T-helper 1 cell treated with Interleukin-12 subunit alpha and Interleukin-12 subunit beta and Interleukin-4 antibody, amounts not matched to agents 30 ng/mL and 1 ng/mL, for 36 hours (primary cell): Measurements from ENCODE around the gene MICALL1. TPM values are rescaled to one million over a fixed set of nuclear protein-coding genes. Genes with fewer than 3 reads are reported as not detected.

ENCODE experiments used
- intact Hi-C: fragments of 100-400 bp; cut with micrococcal nuclease; formaldehyde crosslinking; loops from one replicate; pipeline ENCODE4 v1.15.1; 2024
- total RNA-seq: library from RNA; stranded (reverse); gene quantifications from 2 replicates; pipeline ENCODE4 v1.2.3, GENCODE V29; 2022

Gene MICALL1
- total RNA-seq, 1 donor from 2014 or later: 37.3 TPM

DNA sequence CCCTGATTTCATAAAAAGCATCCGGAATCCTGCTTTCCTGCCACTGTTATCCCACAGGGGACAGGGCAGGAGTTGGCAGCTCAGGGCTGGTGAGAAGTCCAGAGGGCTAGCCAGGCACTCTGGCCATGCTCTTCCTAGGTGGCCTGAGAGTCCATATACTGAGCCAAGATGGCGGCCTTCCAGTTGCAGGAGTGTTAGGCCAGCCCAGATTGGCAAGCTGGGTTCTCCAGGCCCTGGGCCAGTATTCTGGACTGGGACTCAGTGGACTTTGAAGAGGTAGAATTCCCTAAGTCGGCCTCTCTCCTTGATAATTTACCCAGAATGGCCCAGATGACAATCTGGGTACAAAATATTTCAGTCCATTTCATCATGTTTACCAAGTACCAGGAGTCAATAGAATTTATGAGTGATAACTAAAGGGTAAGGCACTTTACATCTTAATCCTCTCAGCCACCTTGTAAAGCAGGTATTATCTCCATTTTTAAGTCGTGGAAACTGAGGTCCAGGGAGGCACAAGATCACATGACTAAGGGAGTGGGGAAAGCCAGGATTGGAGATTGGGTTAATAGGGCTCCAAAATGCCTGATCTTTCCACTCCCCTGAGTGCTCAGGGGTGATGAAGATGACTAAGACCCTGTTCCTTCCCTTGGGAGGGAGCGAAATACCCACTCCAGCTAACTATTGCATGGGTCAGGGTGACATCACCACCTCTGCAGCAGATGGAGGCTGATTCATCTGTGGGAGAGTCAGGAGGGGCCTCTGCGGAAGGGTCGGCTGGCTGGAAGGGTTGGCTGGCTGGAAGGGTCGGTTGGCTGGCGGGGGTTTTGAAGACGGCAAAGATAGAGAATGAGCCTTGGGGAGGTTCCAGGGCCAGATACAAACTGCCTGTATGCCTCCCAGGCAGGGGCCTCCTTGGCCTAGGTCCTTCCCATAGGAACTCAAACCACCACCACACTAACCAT lies 1.2 kb upstream of the MICALL1 start:
- intact Hi-C loops: no loop called here

DNA sequence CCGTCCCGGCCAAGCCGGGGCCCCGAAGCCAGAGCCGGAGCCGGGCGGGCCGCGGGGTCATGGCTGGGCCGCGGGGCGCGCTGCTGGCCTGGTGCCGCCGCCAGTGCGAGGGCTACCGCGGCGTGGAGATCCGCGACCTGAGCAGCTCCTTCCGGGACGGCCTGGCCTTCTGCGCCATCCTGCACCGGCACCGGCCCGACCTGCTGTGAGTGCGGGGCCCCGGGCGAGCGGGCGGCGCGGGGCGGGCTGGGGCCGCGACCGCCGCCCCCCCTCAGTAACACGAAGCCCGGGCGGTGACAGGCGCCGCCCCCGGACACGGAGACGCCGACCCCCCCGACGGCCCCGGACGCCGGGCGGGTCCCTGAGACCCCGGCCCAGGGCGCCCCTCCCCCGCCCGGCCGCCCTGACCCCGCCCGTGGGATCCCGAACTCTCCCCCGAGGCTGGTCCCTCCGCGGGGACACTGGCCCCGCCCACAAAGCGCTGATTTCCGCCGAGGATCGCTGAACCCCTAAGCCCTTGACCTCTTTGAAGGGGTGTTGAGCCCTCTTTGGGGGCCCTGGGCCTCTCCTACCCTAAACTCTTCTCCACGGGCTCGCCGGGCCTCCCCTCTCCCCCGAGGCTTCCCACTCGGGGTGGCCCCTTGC lies 389 bp downstream of the MICALL1 start:
- intact Hi-C loops: loop anchor here (1.0 kb wide), 2 partner anchors 10 to 28 kb away; no protein-coding TSS in a partner anchor

DNA sequence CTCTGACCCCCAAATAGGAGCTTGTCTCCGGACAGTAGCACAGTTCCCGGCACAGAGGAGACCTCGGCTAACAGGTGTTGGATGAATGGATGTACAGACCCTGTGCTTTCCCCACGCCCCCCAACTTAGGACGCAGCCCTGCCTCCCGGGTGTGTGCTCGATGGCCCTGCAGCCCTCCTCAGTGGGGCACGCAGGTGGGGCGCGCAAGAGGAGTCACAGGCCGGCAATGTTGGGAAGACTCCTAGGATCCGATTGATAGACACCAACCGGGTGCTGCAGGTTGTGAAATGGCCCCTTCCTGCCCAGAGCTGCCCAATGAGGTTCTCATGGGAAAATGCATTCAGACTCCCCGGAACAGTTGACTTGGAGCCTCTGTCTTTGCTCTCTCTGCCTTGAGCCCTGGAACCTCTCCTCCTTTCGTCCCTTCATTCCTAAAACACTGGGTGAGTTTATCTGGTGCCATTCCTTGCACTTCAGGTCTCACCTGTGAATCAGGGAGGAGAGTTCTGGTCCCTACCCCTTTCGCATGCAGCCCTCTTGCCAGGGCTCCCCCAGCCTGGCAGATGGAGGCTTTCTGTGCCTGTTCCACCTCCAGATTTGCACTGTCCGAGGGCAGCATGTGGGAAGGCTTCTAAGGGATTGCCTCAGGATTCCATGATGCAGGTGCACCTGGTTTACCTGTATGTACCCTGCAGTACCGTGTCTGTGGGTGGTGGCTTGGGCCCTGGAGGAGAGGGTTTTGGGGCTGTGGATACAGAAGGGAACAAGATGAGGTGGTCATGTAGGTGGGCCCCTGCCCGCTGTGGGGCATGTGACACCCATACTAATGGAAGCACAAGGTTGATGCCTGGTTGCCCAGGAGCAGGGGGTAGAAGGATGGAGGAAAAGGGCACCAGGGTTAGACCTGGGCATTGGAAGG lies 1.2 kb downstream of the MICALL1 start:
- intact Hi-C loops: no loop called here

DNA sequence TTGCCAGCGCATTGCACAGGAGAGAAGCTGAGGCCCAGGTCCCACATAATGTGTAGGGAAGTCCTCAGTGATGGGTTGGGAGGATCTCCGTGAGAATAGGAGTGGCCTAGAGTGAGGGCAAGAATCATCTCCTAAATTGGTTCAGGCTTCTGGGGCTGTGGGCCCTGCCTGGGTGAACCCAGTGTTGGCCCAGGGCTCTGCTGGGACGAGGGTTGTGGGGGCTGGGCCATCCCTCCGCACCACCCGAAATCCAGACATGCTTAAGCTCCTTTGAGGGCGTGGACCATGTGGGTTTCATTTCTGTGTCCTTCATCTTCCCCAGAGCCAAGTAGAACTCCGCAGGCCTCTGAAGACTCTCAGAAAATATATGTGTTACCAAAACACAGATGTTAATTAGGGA lies 3.7 kb downstream of the MICALL1 start:
- intact Hi-C loops: no loop called here

DNA sequence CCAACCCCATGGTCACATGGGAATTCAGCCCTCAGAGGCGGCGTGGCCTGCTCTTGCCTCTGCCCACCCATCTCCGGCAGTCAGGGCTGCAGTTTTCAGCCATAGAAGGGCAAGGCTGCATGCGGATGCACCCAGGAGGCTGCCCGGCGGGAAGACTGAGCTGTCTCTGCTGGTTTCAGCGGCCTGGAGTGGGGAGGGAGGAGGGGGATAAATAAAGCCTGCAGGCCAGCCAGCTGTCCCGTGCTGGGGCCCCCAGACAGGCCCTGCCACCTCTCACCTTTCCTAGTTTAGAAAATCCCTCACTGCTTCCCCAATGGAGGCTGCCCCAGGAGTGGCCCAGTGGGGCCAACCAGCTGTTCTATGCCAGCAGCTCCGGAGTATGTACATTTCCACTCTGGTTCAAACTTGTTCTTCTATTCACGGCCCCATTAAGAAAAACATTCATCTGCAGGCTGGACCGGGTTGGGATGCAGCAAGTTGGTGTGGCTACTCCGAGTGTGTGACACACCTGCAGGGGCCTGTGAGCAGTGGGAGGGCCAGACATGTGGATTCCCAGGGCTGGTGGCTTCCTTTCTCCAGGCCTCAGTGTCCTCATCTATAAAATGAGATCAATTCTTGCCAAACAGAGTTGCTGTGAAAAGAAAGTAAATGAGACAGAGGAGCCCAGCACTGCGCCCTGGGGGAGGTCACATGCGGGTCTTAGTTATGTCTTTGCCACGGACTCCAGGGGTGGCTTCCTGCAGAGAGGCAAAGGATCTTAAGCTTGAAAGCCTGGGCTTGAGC lies 5.0 kb downstream of the MICALL1 start:
- intact Hi-C loops: no loop called here

DNA sequence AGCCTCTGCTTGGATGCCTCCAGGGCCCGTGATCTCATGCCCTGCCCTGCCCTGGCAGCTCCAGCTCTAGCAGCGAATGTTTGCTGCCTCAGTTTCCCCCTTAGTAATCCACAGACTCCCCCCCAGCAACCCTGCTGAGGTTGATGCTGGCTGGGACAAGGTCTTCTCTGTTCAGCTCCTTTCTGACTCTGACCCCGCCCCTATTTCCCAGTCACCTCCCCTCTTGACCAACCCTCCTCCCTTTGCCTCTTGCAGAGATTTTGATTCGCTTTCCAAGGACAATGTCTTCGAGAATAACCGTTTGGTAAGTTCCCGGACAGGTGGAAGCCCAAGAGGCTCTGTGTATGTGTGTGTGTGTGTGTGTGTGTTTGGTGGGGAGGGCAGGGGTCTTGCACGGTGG lies 5.6 kb downstream of the MICALL1 start:
- intact Hi-C loops: no loop called here

DNA sequence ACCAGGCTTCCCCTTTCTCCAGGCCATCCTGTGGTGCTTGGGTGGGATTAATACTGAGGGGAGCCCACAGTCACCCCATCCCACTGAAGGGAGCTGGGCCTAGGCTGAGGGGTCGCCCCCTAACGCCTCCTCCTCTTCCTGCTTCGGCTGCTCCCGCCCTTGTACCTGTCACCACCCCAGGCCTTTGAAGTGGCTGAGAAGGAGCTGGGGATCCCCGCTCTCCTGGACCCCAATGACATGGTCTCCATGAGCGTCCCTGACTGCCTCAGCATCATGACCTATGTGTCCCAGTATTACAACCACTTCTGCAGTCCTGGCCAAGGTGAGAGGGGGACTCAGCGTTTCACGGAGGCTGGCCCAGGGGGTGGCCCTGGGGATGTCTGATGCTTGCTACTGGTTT lies 6.1 kb downstream of the MICALL1 start:
- intact Hi-C loops: no loop called here

DNA sequence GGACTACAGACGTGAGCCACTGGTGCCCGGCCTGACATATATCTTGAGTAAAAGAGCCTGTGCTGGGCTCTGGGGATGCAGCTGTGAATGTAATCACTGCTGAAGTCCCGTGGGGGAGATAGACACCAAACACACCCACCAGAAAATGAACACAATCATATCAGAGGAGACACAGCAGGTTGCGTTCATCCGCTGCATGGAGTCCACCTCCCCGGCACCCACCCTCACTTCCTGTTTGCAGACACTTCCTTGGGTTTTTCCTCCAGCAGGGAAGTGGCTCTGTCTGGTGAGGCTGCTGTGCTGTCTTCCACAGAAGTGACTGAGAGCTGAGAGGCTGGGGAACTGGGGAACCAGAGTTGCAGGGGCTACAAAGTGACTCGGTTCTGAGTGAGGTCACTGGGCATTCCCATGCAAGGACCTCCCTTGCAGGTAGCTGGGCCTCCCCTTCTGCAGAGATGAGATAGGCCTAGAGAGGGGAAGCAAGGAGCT lies 7.2 kb downstream of the MICALL1 start:
- intact Hi-C loops: no loop called here

DNA sequence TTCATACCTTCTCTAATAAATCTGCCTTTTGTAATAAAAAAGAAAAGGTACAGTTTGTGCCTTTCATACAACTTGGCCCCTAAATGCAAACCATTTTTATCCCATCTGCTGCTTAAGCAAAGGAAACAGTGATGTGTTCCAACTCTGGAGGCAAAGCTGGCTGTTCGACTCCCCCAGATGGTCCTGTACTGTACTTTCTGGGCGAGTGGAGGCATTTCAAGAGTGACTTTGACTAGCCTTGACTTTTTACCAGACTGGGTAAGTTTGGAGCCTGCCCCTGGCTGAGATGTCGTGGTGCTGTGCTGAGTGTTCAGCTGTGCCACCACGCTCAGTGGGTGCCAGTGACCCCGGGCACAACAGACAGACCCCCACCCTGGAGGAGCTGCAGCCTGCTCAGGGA lies 10.2 kb downstream of the MICALL1 start:
- intact Hi-C loops: no loop called here

DNA sequence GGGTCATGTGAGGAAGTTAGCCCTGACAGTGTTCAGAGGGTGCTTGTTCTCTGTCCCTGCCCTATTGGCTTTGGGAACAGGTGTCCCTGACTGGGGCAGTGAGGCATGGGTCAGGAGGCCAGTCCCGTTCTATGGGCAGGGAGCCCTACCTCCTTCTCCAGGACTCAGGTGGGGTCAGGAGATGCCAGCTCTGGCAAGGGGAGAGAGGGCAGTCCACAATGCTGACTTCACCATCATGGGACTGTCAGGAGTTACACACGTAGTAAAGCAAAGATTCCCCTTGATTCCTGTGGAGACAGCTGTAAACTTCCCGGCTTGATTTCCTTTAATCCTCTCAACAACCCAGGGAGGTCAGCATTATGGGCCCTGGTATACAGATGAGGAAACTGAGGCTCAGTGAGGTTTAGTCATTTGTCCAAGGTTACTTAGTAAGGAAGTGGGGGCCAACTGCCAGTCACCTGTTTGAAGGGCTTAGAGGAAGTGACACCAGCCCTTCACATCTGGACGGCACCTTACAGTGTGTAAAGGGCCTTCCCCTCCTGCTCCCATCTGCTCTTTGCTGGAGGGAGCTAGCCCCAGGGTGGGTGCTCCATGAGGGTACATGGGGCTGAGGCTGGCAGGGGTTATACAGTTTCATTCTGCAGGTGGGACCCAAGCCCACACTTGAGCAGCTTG lies 11.9 kb downstream of the MICALL1 start:
- intact Hi-C loops: no loop called here

DNA sequence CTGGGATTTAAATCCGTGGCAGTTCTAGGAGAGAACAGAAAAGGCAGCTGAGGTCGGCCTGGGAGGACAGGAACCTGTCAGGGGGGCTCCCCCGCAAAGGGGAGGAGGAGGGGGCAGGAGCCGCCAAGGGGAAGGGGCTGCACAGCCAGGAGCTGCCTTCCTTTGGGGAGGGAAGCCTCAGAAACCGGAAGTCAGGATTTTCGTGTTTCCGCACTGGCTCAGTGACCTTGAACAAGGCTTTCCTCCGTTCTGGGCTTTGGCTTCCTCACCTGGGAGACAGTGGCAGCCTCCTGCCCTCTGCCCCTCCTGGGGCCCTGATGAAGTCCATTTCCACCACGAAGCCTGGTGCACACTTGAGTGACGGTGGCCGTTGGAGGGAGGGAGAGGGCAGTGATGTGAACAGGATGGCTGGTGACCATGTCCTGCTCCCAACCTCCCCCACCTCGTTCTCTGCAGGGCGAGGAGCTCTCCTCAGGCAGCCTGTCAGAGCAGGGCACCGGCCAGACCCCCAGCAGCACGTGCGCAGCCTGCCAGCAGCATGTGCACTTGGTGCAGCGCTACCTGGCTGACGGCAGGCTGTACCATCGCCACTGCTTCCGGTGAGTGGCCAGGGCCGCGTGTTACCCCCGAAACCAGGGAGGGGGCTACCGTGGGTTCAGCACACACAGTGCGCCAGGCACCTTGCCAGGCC lies 12.6 kb downstream of the MICALL1 start:
- intact Hi-C loops: no loop called here

DNA sequence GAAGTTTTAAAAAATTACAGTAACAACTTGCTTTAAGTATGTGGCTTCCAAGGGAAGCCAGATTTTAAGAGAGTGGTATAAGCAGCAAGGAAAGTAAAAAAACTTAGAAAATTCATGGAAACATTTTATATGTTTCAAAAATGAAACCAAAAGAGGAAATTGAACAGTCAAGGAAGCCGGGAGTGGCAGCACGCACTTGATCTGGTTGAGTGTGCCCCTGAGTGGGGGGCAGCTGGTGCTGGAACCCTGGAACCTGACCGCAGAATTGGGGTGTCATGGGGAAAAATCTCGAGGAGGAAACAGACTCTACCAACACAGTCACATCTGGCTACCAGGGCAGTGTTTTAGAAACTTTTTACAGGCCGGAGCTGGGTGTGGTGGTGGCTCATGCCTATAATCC lies 14.0 kb downstream of the MICALL1 start:
- intact Hi-C loops: no loop called here

DNA sequence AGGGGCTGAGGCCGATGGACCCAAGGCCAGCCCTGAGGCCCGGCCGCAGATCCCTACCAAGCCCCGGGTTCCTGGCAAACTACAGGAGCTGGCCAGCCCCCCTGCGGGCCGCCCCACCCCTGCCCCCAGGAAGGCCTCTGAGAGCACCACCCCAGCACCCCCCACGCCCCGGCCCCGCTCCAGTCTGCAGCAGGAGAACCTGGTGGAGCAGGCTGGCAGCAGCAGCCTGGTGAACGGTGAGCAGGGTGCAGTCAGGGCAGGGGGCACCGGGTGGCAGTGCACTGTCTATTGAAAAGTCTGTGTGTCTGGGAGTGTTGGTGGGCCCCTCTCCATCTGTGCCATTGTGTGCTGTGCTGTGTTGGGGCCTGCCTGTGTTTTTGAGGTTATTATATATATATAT lies 16.1 kb downstream of the MICALL1 start:
- intact Hi-C loops: no loop called here

DNA sequence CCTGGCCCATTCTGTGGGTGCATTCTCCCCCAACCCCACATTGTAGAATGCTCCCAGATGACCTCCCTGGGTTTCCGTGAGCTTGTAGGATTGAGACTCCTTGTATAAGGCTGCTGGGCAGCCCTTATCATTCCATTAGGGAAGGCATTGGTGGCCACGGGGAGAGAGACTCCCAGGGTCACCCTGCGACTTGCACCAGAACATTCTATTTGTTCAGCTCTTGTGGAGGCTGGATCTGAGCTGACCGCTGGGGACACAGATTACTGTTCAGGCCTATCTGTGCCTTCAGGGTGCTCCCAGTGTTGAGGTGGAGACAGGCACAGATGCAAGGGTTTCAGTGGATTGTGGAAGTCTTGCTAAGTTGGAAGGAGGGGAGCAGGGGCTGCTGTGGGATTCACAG lies 17.8 kb downstream of the MICALL1 start:
- intact Hi-C loops: no loop called here

DNA sequence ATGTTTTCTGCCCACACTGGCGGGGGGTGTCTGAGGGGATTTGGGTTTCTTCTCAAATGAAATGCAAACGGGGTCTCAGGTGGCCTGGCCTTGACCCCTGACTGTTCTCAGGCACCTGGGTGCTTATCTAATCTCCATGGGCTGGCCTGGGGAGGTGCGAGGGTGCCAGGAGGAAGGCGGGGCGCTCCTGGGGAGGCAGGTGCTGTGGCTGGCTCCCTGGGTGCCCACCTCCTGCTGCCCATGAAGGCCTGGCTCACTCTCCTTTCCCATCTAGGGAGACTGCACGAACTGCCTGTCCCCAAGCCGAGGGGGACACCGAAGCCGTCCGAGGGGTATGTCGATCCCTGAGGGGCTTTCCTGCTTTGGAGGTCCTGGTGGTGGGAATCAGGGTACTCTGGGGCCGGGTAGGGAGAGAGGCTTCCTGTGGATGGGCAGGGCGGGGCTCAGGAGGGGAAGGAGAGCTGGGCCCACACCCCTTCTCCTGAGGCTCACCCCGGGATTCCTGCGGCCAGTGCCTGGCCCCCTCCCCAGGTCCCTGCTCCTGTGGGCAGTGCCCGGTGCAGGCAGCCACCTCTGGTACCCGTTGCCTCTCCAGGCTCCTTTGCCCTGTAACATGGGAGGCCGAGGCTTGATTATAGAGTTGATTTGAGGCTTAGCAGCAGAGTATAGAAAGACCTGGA lies 18.4 kb downstream of the MICALL1 start:
- intact Hi-C loops: no loop called here

DNA sequence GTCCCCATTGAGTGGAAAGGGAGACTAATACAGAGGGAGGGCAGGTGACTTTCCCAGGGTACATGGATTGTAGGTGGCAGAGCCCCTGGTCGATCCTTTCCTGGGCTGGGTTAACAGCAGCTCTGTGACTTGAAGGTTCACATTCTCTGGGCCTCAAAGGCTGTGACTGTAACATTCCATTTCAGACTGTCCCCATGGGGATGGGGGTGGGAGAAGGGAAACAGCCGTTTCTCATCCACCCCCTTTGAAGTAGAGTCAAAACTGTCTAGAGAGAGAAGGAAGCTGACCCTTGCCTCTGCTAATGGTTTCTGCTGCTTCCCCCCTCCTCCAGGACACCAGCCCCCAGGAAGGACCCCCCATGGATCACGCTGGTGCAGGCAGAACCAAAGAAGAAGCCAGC lies 19.2 kb downstream of the MICALL1 start:
- intact Hi-C loops: no loop called here

DNA sequence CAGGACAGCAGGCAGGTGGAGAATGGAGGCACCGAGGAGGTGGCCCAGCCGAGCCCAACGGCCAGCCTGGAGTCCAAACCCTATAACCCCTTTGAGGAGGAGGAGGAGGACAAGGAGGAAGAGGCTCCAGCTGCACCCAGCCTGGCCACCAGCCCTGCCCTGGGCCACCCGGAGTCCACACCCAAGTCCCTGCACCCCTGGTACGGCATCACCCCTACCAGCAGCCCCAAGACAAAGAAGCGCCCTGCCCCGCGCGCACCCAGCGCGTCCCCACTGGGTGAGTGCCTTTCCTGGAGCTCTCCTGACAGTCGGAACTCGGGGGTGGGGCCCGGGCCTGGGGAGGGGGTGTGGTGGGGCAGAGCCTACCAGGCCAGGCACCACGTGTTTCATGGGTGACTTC lies 19.7 kb downstream of the MICALL1 start:
- intact Hi-C loops: no loop called here

DNA sequence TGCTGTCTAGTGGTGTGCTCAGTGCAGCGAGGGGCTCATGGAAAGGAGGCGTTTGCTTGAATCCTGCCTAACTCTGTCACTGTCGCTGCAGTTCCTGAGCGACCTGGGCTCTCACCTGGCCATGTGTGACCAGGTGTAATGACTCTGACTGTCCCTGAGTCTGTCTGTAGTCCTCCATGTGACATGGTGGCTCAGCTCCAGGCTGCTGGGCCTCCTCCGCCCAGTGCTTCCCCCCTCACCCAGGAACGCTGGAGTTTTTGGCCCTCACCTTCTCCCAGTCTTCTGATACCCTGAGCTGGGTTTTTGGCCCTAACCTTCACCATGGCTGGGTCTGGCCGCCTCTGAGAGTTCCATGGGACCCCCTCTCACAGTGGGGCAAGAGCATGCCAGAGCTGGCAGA lies 20.3 kb downstream of the MICALL1 start:
- intact Hi-C loops: no loop called here
